Astrocyte of the cerebellum (primary cell): ENCODE results near the gene HTT.

ENCODE experiments used
- DNase-seq: peaks from one replicate; pipeline ENCODE4 v3.0.0-alpha.2; 2011; ENCODE audit warnings: low read depth
- H3K4me3 ChIP-seq: 2 replicates; pipeline ENCODE4 v1.5.1; 2011; ENCODE audit warnings: mild to moderate bottlenecking, low read depth, low read length, moderate library complexity
- in situ Hi-C: cut with HindIII; loops from 2 replicates; pipeline ENCODE4 v1.10.0; 2017; ENCODE audit warnings: low sequenced_read_pairs
- TF ChIP-seq, protein P1 (sequence below): IDR thresholded peaks from 2 replicates; pipeline ENCODE4 v1.5.1; 2012; ENCODE audit warnings: low read length, low read depth, moderate library complexity, mild to moderate bottlenecking; ENCODE audit errors: missing control alignments

The HTT gene

GRCh38 chr4:3218824-3219760, 144.6 kb downstream of the HTT start:
- H3K4me3 ChIP-seq, result no peak overlapping the region
- in situ Hi-C loops, result no loop called here
- TF ChIP-seq, protein P1, sequence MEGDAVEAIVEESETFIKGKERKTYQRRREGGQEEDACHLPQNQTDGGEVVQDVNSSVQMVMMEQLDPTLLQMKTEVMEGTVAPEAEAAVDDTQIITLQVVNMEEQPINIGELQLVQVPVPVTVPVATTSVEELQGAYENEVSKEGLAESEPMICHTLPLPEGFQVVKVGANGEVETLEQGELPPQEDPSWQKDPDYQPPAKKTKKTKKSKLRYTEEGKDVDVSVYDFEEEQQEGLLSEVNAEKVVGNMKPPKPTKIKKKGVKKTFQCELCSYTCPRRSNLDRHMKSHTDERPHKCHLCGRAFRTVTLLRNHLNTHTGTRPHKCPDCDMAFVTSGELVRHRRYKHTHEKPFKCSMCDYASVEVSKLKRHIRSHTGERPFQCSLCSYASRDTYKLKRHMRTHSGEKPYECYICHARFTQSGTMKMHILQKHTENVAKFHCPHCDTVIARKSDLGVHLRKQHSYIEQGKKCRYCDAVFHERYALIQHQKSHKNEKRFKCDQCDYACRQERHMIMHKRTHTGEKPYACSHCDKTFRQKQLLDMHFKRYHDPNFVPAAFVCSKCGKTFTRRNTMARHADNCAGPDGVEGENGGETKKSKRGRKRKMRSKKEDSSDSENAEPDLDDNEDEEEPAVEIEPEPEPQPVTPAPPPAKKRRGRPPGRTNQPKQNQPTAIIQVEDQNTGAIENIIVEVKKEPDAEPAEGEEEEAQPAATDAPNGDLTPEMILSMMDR, result no peak

DNA sequence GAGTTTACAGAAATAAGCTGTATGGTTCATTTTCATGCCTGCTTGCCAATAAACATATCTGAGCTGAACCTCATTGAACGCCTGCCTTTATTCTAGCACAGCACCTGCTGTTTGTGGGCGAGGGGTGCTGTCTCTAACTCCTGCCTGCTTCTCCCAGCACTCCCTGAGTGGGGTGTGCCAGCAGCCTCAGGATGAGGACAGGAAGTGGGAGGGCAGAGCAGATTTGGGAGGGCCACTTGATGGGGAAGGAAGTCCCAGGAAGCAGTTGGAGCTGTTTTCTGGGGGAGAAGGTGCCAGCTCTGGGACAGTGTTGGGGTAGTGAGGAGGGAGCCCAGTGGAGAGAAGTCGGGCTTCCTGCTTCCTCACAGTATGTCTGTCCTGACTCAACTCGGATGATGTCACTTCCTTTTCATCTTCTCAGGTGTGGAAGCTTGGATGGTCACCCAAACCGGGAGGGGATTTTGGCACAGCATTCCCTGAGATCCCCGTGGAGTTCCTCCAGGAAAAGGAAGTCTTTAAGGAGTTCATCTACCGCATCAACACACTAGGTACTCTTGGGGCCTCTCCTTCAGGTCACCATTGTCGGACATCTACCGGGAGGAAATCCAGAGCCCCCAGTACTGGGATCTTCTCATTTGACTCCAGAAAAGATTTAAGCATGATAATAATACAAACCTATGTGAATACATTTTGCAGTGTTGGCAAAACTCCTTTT, 145.4 kb downstream of the HTT start:
- TF ChIP-seq, protein P1, result no peak
- no peak overlapping the region for H3K4me3 ChIP-seq
- in situ Hi-C loops, result no loop called here
- DNase-seq, result no peak

More at GRCh38 chr4:3218824-3219760, 144.6 kb downstream of the HTT start:
- DNase-seq, result no peak

DNA sequence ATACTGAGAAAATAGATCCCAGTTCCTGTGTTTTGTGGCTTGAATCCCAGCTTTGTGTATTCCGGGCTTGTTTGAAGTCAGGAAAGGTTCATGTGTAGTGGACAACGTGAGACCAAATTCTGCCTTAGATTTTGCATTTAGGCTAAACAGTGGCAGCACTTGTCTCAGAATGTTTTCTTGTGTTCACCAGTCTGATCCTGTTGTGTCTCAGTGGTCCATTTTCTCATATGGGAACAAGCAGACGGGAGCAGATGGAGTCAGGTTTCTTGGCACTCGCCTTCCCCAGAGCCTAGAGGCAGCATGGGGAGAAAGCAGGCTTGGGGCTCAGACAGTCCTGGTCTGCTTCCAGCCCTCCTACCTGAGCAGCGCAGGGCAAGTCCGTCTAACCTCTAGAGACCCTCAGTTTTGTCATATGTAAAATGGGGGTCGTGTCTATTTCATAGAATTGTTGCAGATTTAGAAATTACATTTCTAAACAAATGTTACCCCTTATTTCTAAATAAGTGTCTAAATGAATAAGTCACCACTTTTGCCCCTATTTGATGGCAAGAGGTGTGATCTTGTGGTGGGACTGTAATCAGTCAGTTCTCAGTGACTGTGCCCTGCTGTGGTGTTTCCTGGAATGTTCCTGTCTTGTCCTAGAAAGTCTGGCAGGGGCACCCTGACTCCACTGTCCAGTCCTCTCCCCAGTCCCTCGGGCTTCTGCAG, 146.1 kb downstream of the HTT start:
- TF ChIP-seq, protein P1, result no peak
- in situ Hi-C loops, result no loop called here
- DNase-seq, result no peak
- H3K4me3 ChIP-seq, result no peak overlapping the region

GRCh38 chr4:3221184-3221494, 146.7 kb downstream of the HTT start:
- TF ChIP-seq, protein P1, result no peak
- no peak for DNase-seq
- H3K4me3 ChIP-seq, result no peak overlapping the region
- in situ Hi-C loops, result no loop called here

DNA sequence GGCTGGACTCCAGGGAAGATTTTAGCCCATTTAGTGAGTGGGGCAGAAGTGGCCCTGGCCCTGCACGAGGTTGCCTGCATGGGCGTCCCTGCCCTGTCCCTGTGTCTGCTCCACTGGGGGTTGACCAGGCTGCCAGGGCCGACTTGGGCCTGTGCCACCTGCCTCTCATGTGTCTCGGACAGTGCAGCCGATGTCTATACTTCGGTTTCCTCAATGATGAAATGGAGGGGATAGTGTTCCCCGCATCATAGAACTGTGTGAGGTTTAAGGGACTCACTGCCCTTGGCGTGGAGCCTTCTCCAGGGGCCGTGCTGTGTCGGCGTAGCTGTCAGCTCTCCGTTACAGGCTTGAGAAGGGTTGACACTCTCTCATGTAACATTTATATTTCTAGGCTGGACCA, 147.5 kb downstream of the HTT start:
- H3K4me3 ChIP-seq, result no peak overlapping the region
- no peak for DNase-seq
- TF ChIP-seq, protein P1, result no peak
- in situ Hi-C loops, result no loop called here

DNA sequence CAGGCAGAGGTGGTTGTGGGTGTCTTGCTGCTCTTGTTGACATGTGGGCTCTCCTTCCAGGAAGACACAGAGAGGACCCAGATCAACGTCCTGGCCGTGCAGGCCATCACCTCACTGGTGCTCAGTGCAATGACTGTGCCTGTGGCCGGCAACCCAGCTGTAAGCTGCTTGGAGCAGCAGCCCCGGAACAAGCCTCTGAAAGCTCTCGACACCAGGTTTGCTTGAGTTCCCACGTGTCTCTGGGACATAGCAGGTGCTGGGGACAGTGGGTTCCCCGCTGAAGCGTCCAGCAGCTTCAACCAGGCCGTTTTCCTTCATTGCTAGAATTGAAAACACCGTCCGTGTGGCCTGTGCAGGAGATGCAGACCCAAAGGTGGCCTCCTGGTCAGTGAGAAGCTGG, 148.9 kb downstream of the HTT start:
- DNase-seq, result no peak
- TF ChIP-seq, protein P1, result no peak
- no peak overlapping the region for H3K4me3 ChIP-seq
- in situ Hi-C loops, result no loop called here
